Gastrocnemius medialis (tissue), 4 donors: ENCODE measurements around the gene NLRC4. TPM values are rescaled to one million over a fixed set of nuclear protein-coding genes. Genes with fewer than 3 reads are reported as not detected.

Source experiments
- ATAC-seq, 2 donors: fragments of 150-250 bp; one replicate each; pipeline ENCODE4 v1.9.1; 2016
- DNase-seq, 2 donors: peaks; one replicate each; pipeline ENCODE4 v3.0.0-alpha.2; 2019
- H3K27ac ChIP-seq, 4 donors: fragments of 200-600 bp; sonication (generic); 1 replicate in 1 of 4; 2 replicates in 3 of 4; pipeline ENCODE4 v1.5.1; 2016 to 2018; ENCODE audit warnings: mild to moderate bottlenecking in 2 of 4, moderate library complexity in 1 of 4
- H3K27me3 ChIP-seq, 3 donors: fragments of 200-600 bp; sonication (generic) in 2 of 3; 1 replicate in 1 of 3; 2 replicates in 2 of 3; pipeline versions ENCODE4 v1.5.1 to v1.6.0; 2016 to 2019; ENCODE audit warnings: mild to moderate bottlenecking in 1 of 3, moderate library complexity in 1 of 3
- H3K36me3 ChIP-seq, 2 donors: fragments of 200-600 bp; sonication (generic) in 1 of 2; one replicate each; pipeline ENCODE4 v1.5.1; 2017 to 2018
- H3K4me1 ChIP-seq, 2 donors: fragments of 200-600 bp; sonication (generic) in 1 of 2; one replicate each; pipeline ENCODE4 v1.5.1; 2016 to 2017; ENCODE audit warnings: mild to moderate bottlenecking in 2 of 2
- H3K4me3 ChIP-seq, 4 donors: fragments of 200-600 bp; sonication (generic) in 3 of 4; 1 replicate in 1 of 4; 2 replicates in 3 of 4; pipeline ENCODE4 v1.5.1; 2016 to 2019; ENCODE audit warnings: mild to moderate bottlenecking in 2 of 4
- H3K9me3 ChIP-seq, 3 donors: fragments of 200-600 bp; sonication (generic) in 2 of 3; 1 replicate in 1 of 3; 2 replicates in 2 of 3; pipeline ENCODE4 v1.5.1; 2016 to 2019
- CTCF ChIP-seq, 5 experiments: fragments of 450-650 bp in 3 of 5; fragments of 200-600 bp in 2 of 5; sonication (generic) in 2 of 5; IDR thresholded peaks in 4 of 5; conservative IDR thresholded peaks in 1 of 5; 1 replicate in 4 of 5; 2 replicates in 1 of 5; pipeline ENCODE4 v1.5.1; 2016 to 2019; ENCODE audit warnings: antibody characterized with exemption in 5 of 5, mild to moderate bottlenecking in 3 of 5, moderate library complexity in 3 of 5
- POLR2A ChIP-seq, 2 donors: fragments of 450-650 bp; IDR thresholded peaks; one replicate each; pipeline ENCODE4 v1.6.1; 2017; ENCODE audit warnings: antibody characterized with exemption in 2 of 2, mild to moderate bottlenecking in 2 of 2, moderate library complexity in 2 of 2
- in situ Hi-C, 4 donors: fragments of 200-750 bp; cut with MboI; loops; one replicate each; pipeline versions ENCODE4 v1.15.0 to v1.8.0; 2017; ENCODE audit warnings: low sequenced_read_pairs in 4 of 4
- intact Hi-C: fragments of 100-400 bp; cut with DNase I; formaldehyde crosslinking; loops from one replicate; pipeline ENCODE4 v1.15.1; 2023; ENCODE audit warnings: low total_unique reads
- total RNA-seq, 4 donors: library from RNA; depleted of rRNA; stranded (reverse); fragments of >200 nt; gene quantifications; one replicate each; pipeline versions ENCODE4 v1.1.0 to v1.2.3, GENCODE V29; 2016

NLRC4 gene
- total RNA-seq, 4 donors from 2014 or later: 0.10 to 0.60 (median 0.23) TPM

- intact Hi-C loops: no loop called here
- in situ Hi-C loops: no loop called here
- no peaks in the 10 kb centered on the region for H3K36me3 ChIP-seq
Measured at GRCh38 chr2:32249731-32250236, 14.9 kb downstream of the NLRC4 start.

GRCh38 chr2:32248299-32248698, 16.4 kb downstream of the NLRC4 start:
- H3K9me3 ChIP-seq: no peaks in the 10 kb centered on the region
- intact Hi-C loops (no loop called here), in situ Hi-C loops (no loop called here)
- H3K4me3 ChIP-seq: no peak overlapping the region
- H3K27me3 ChIP-seq: no peaks in the 10 kb centered on the region
- H3K36me3 ChIP-seq: no peaks in the 10 kb centered on the region
- TF ChIP-seq POLR2A (IDR thresholded peaks at IDR 0.05) (no peak), CTCF (IDR thresholded peaks at IDR 0.05 in 4 of 5, conservative IDR thresholded peaks at IDR 0.05 in 1 of 5) (no peak)
- no peaks in the 10 kb centered on the region for H3K4me1 ChIP-seq
- no peak for ATAC-seq
- H3K27ac ChIP-seq: no peak overlapping the region
- DNase-seq: no peak

More at GRCh38 chr2:32249731-32250236, 14.9 kb downstream of the NLRC4 start:
- ATAC-seq (no peak), DNase-seq (no peak)
- no peak overlapping the region for H3K27ac ChIP-seq
- H3K9me3 ChIP-seq: no peaks in the 10 kb centered on the region
- H3K4me1 ChIP-seq: no peaks in the 10 kb centered on the region
- H3K27me3 ChIP-seq: no peaks in the 10 kb centered on the region
- no peak overlapping the region for H3K4me3 ChIP-seq
- TF ChIP-seq POLR2A (IDR thresholded peaks at IDR 0.05) (no peak), CTCF (IDR thresholded peaks at IDR 0.05 in 4 of 5, conservative IDR thresholded peaks at IDR 0.05 in 1 of 5) (no peak)

- in situ Hi-C loops: no loop called here
- TF ChIP-seq CTCF (IDR thresholded peaks at IDR 0.05 in 4 of 5, conservative IDR thresholded peaks at IDR 0.05 in 1 of 5): no peak
- TF ChIP-seq POLR2A (IDR thresholded peaks at IDR 0.05): no peak
- no peaks in the 10 kb centered on the region for H3K4me1 ChIP-seq
- no peaks in the 10 kb centered on the region for H3K36me3 ChIP-seq
- ATAC-seq: no peak
- H3K27me3 ChIP-seq: no peaks in the 10 kb centered on the region
- no peak for DNase-seq
- intact Hi-C loops: no loop called here
- H3K27ac ChIP-seq: no peak overlapping the region
- H3K4me3 ChIP-seq: no peak overlapping the region
- no peaks in the 10 kb centered on the region for H3K9me3 ChIP-seq
Measured at GRCh38 chr2:32246911-32247310, 17.8 kb downstream of the NLRC4 start.

GRCh38 chr2:32242331-32242730, 22.4 kb downstream of the NLRC4 start:
- intact Hi-C loops (no loop called here), in situ Hi-C loops (no loop called here)
- Histone ChIP-seq H3K4me3 (no peak overlapping the region), H3K9me3 (no peaks in the 10 kb centered on the region), H3K4me1 (no peaks in the 10 kb centered on the region), H3K27me3 (no peaks in the 10 kb centered on the region), H3K36me3 (no peaks in the 10 kb centered on the region), H3K27ac (no peak overlapping the region)
- no peak for ATAC-seq
- DNase-seq: no peak
- TF ChIP-seq CTCF (IDR thresholded peaks at IDR 0.05 in 4 of 5, conservative IDR thresholded peaks at IDR 0.05 in 1 of 5) (no peak), POLR2A (IDR thresholded peaks at IDR 0.05) (no peak)

GRCh38 chr2:32237996-32238395, 26.7 kb downstream of the NLRC4 start:
- intact Hi-C loops (no loop called here), in situ Hi-C loops (no loop called here)
- TF ChIP-seq CTCF (IDR thresholded peaks at IDR 0.05 in 4 of 5, conservative IDR thresholded peaks at IDR 0.05 in 1 of 5) (no peak), POLR2A (IDR thresholded peaks at IDR 0.05) (no peak)
- Histone ChIP-seq H3K36me3 (peaks cover 0 to 8% of the 10 kb centered on the region in 2 donors), H3K27me3 (no peaks in the 10 kb centered on the region), H3K9me3 (no peaks in the 10 kb centered on the region), H3K4me3 (no peak overlapping the region), H3K4me1 (no peaks in the 10 kb centered on the region), H3K27ac (no peak overlapping the region)
- DNase-seq (no peak), ATAC-seq (no peak)
